ENCODE results near the gene CLEC11A.
A peak's percentile ranks its signal among the peaks of the same experiment; 100 is the strongest.

The CLEC11A gene

DNA sequence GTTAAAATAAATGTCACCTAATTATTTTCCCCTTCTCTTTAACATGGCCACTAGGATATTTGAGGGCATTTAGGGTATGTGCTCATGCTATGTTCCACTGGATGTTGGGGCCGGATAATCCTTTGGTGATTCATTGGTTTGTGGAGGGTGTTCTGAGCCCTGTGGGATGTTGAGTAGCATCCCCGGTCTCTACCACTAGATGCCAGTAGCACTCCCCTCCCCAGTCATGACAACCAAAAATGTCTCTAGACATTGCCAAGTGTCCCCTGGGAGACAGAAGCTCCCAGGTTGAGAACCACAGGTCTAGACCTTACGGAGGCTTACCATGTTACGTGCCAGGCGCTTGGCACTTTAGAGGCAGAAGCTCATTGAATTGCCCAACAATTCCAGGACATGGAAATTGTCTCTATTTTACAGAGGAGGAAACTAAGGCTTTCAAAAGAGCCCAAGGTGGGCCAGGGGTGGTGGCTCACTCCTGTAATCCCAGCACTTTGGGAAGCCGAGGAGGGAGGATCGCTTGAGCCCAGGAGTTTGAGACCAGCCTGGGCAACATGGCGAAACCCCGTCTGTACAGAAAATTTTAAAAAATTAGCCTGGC, 17.6 kb upstream of the CLEC11A start:
- DNase-seq: peak; percentile 49

DNA sequence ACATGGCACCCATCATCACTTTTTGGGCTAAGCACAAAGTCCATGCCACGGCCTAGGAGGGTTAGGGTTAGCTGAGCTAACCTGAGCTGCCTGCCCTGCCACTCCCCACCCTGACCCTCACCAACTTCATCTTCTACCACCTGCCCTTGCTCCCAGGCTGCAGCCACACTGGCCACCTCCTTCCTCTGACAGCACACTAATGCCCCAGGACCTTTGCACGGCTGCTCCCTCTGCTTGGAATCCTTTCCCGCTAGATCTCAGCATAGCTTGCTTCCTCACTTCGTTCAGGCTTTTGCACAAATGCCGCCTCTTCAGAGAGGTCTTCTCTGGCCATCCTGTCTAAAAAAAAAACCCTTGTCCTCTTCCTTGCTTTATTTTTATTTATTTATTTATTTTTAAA, 16.8 kb upstream of the CLEC11A start:
- DNase-seq: no peak

DNA sequence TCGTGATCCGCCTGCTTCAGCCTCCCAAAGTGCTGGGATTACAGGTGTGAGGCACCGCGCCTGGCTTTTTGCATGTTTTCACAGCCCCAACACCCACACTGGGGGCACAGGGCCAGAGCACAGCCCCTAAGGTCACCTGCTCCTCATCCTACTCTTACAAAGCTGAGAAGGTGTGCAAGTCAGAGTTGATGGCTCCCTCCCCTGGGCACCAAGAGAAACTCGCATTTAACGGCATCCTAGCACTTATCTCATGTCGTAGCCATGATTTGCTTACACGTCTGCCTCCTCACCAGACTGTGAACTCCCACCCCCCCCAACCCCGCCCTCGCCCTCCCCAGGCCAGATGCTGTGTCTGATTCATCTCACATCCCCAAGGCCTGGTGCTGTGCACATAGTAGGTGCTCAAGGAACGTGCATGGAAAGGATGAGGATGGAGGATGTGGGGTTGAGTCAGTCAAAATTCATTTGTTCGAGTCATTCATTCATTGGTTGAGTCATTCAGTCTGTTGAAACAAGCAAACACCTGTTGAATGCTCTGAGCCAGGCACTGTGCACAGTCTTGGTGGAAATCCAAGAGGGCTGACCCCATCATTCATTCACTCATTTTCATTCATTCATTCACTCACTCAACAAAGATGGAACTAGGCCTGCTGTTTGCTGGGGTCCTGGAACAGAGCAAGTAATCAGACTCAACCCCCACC, 14.8 kb upstream of the CLEC11A start:
- DNase-seq: no peak

DNA sequence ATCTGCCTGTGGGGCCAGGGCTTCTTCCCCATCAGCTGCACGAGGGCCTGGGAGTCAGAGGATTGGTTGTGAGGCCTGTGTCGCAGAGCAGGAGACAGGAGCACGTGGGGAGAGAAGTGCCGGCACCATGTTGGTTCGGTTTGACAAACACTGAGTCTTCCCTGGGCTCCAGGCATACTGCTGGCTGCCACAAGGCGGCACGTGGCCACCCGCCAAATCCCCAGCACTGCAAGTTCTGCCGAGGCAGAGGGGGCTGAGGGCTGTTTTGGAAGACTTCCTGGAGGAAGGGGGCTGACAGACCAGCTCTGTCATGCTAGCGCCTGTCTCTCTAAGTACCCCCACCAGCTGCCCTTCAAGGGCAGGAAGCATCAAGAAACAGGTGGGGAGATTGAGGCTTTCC, 13.1 kb upstream of the CLEC11A start:
- no peak for DNase-seq

DNA sequence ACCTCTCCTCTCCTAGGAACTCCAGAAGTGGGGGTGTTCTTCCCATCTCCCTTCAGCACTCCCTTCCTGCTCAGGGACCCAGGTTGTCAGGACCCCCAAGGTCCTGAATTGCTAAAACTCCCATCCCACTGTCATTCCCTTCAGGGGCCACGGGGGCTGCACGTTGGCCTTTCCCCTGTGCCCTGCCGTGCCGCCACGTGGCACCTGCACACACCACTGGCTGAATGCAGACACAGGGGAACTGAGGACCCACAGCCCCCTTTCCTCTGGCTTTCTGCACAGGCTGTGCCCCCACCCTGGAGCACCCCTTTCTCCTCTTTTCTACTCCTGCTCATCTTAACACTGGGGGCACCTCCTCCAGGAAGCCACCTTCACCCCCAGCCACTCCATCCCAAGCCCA, 12.6 kb upstream of the CLEC11A start:
- DNase-seq: no peak

DNA sequence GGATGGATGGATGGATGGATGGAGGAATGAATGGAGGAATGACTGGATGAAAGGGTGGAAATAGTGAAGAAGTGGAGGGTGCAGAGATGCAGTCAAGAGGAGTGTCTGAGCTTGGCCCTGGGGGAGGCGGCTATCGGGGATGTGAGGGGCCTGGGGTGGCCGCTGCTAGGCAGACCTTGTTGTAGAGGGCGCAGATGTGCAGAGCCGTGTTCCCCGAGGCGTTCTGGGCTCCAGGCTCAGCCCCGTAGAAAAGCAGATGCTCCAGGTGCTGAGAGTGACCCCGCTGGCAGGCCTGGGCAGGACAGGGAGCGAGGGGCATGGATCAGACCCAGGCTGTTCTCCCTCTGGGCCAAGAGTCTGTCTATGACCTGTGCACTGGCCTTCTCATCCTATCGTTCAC, 12.0 kb upstream of the CLEC11A start:
- no peak for DNase-seq

DNA sequence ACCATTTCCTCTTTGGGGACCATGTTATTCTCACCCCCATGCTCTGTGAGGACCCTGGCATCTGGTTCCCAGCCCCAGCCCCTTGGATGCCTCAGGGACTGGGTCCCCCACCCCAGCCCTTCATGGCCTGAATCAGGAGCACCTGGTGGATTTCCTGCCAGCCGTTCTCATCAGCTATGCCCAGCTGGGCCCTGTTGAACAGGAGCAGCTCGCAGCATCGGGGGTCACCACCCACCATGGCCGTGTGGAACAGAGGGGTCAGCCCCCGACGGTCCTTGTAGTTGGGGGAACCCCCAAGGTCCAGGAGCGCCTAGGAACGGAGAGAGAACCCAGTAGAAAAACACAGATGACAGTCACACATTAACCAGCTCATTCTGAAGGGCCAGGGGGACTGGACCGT, 11.4 kb upstream of the CLEC11A start:
- DNase-seq: no peak

DNA sequence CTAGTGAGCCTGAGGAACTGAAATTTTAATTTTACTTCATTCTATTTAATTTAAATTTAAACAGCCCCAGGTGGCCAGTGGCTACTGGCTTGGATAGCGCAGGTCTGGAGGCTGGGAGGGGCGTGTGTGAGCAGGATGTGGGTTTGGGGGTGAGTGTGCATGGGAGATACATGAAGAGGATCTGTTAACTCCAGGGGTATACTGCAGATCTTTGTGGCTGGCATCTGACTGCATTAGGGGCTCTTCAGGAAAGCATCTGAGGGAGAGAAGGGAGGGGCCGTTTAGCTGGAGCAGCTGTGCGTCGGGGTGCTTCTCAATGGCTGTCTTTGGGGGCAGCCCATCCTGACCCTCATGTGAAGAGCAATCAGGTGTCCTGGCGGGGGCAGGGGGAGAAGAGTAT, 10.3 kb upstream of the CLEC11A start:
- no peak for DNase-seq

DNA sequence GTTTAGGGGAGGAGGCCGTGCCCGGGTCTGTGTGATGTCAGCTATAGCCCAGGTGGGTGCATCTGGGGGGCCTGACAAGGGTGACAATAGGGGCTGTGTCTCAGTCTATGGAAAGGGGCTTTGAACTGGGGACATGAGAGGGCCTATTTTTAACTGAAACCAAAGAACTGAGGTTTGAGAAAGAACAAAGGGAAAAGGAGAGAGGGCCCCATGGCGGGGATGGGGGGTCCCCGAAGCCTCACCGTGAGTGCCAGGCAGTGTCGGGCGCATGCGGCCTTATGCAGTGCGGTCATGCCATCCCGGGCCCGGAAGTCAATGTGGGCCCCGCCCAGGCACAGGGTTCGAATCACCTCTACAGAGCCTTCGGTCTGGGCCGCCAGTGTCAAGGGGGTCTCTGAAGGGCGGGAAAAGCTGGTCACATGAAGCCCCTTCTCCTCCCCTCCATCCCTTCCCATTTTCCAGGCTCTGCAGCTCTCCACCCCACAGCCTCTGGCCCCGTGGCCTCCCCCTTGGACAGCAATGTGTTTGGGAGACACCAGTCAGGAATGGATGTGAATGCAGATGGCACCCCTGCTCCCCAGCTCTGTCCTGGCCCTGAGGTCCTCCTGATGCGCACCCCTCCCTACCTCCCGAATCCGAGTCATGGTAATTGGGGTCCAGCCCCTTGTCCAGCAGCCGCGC, 9.5 kb upstream of the CLEC11A start:
- no peak for DNase-seq

DNA sequence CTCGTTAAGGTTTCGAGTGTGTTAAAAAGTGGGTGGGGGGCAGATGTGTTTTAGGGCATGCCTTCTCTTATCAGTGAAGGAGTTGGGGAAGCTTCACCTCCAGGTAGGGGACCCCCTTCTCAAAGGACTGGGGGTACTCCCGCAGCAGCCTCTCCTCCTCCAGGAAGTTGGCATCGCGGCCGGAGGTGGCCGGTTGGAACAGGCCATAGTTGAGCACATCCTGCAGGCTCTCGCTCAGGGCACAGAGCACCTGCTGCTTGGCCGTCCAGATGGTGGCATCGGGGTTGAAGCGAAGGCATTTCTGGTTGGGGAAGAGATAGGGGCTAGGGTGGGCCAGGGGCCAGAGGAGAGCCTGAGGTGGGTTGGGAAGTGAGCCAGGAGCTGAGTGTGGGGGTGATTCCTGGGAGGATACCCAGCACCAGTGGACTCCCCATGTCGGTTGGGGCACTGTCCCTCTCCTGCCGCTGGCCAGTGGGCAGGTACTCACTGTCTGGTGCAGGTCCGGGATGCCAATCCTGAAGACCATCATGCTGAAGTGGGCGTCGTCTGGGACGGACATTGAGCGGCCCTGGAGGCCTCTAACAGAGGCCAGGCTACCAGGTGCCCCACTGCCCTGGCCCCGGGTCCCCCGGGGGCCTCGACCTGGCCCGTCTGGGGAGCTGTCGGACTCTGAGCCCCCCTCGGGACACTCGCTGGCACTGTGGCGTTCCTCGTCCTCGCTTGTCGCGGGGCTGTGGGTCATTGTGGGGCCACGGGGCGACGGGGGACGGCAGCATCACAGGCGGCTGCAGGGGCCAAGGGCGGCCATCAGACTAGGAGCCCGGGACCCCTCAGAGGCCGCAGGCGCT, 6.8 kb upstream of the CLEC11A start:
- no peak for DNase-seq

DNA sequence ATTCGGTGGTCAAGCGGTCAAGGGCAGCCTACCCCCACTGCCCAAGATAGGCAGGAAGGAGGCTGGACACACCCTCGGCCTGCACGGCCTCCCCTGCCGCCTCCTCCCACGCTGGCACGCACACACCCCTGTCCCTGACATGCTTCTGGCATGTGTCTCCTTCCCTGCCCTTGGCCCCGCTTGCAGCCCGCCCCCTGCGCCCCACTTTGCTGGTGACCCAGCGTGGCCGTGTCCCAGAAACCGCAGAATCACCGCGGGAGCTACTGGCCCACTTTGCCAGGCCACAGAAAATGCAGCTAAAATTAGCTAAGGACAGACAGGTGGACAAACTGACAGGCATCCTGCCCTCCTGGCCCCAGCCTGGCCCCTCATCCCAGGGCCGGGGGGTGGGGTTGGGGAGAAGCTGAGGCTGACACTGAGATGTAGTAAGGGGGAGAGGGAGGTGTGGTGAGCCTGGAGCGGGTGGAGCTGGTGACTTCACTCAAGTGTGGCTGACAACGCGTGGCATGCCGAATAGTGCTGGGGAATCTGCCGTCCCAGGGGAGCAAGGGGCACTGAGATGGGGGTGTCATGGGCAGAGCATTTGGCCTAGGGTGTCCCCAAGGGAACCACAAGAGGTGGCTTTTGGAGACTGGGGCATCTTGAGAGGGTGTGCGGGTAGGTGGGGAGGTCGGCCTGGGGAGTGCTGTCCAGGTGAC, 6.0 kb upstream of the CLEC11A start:
- no peak for DNase-seq

DNA sequence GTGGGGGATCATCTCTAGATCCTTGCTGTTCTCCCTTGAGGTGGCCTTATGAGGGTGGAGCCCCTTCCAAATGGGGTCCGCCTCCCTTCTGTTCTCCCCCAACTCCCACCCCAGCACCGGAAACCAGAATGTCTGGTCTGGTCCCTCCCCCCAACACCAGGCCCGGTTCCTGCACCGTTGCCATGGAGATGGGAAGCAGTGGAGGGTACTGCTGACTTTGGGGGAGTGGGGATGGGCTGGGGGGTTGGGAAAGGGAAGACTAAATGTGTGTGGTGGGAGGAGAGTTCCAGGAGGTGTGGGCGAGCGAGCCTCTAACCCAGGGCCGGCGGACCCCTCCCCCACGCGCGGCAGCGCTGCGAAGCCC, 5.3 kb upstream of the CLEC11A start:
- no peak for DNase-seq

DNA sequence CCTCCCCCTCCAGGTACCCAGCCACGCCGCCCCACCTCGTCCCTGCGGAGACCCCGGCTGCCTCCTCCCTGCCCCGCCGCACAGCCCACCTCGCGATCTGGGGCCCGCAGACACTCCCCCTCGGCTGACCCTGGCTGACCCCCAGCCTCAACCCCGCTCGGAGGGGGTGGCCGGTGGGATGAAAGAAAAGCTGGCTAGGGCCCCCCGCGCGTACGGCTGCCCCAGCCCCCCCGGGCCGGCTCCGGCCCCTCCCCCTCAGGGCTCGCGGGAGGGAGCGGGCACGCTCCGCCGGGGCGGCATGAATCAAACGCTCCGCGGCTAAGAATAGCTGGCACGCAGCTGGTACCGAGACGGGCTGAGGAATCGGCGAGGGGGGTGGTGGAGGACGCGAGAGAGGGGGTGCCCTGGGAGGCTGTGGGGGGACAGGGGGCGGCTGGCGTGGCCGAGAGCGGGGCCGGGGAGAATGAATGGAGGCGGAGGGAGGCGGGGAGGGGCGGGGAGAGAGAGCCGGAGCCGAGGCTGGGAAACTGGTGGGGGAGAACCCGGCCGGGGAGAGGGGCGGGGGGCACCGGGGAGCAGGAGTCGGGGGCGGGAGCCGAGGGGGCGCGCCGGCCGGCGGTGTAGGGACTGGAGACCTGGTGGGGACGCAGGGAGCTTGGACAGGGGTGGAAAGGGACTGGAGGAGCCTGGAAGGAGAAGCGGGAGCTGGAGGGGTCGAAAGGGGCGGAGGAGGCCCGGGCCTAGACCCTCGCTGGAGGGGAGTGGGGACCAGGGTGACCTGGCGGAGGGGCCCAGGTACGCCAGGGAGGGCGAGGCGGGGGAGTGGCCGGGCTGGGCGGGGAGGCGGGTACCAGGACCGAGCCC, 4.7 kb upstream of the CLEC11A start:
- DNase-seq: no peak

DNA sequence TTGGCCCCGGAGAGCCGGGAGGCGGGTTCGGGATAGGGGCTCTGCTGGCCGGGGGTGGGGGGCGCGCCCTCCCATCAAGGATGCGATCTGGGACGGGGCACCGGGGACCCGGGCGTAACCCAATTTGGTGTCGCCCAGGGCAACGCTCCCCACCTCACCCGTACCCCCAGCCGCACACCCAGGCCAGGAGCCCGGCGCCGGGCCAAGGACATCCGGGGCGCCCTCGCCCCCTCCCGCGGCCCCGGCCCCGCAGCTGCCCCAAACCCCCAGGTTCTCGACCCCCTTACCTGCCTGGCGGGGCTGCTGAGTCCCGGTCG, 4.1 kb upstream of the CLEC11A start:
- DNase-seq: no peak

DNA sequence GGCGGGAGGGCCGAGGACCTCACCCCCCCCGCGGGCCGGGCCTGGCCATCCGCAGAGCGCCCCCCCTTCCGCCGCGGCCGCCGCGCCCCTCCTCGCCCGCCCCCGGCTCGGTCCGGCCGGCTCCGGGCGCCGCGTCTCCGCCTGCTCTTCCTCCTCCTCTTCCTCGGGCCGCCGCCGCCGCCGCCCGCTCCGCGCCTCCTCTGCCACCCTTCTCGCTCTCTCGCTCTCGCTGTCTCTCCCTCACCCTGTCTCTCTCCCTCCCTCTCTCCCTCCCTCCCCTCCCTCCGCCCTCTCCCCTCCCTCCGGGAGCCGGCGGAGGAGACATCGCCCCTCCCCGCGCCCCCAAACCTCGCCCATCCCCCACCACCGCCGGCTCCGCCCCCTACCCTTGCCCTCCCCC, 3.6 kb upstream of the CLEC11A start, which contains the start of gene SHANK1:
Gene SHANK1, minus strand, starts transcription at position 237 of the 400 bp plus-strand sequence. CDS start 2,883 bp downstream, outside the sequence.
- no peak for DNase-seq

DNA sequence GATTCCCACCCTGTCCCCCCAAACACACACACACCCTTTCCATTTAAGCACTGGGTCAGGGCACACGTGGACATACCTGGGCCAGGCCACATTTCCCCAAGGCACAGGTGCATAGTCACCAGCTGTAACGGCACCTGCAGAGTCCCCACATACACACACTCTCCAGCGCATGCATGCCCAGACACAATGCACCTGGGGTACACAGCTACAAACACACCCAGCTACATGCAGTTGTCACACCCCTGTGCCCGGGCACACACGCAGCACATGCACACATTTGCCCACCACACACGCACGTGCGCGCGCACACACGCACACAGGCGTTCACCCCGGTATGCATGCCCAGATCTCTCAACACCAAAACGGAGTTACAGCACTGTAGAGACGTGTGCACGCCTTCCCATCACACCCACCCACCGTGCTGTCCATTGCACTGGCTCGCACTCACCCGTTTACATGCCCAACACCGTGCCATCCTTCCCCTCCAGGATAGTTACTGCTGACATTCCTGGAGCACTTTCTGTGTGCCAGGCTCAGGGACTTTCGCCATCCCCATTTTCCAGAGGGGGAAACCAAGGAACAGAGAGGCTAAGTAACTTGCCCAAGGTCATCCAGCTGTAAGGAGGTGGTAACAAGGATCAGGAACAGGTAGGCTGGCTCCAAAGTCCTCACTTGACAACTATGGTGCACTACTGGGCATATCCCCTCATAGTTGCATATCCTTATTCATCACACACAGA, 2.8 kb upstream of the CLEC11A start:
- DNase-seq: no peak

DNA sequence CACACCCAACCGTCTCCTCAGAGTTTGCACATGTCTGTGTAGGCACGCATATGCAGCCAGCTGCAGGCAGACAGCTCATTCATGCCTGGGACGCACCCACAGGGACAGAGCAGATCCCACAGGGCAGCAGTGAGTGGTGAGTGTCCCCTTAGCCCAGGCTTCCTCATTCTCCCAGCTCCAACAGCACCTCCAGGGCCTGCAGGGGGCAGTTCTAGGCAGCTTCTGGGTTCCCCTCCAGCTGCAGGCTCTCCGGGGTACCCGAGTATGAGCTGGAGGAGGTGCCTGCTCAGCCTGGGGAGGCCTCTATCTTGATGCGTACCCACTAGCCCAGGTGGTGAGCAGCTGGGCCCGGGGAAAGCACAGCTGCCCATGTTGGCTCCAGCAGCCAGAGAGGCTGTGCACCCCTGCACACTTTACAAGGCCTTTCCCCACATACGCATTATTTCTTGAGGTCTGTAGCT, 2.2 kb upstream of the CLEC11A start:
- peak; percentile 34 for DNase-seq

DNA sequence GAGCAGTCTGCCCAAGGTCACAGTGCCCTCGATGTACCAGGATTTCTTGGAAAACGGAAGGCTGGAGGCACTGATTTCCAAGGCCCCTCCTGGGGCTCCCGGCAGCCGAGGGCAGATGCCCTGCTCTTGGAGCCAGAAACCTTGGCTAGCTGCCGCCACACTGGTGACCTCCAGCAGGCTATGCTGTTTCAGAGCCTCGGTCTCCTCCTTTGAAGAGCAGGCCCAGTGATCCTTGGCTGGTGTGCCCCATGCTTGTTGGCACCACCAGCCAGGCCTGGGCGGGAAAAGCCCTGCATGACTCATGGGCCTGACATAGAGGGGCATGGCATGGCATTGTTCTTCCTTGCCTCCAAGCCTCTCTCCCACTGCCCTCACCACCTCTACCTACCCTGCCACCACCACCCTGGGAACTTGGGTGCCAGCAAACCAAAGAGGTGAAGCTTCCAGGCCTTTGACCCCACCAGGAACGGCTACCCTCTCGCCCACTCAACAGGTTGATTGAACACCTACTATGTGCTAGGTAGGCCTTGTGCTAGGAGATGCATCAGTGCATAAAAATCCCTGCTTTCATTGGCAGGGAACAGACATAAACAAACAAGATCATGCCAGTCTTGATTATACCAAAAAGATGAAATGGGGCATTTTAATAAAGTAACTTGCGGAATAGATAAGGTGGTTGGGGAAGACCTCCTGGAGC, 1.6 kb upstream of the CLEC11A start:
- DNase-seq: no peak

DNA sequence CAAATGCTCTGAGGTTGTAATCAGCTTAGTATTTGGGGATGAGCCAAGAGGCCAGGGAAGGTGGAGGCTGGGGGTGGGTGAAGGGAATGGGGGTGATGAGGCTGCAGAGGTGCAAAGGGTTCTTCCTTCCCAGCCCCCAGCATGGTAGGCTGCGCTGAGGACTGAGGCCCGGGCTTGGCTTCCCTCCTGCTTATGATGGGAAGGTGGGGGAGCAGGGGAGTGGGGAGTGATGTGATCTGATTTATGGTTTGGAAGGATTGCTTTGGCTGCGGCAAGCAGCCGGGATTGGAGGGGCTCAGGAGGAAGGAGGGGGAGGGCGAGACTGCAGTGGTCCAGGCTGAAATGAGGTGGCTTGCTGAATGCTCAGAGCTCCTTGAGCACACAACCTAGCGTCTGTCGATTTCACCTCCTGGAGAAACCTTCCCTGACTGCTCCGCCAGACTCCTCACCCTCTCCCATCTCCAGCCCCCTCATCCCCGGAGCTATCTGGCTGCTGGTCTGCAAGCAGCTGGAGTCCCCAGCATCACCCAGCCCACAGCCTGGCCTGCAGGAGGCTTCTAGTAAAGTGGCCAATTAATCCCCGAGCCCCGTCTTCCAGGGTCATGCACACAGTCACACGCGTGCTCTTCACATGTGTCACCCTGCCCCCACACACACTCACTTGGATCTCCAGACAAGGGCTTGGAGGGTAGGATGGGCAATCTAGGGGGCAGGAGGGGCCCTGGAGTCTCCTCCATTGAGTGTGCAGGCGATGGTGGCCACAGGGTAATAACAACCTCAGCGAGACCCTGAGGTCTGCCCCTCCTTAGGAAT, 757 bp upstream of the CLEC11A start:
- DNase-seq: no peak

Measured in inflammatory macrophage treated with lipopolysaccharide for 4 hours (primary cell).